Measurements from ENCODE around the gene BICD1.

Gene BICD1

DNA sequence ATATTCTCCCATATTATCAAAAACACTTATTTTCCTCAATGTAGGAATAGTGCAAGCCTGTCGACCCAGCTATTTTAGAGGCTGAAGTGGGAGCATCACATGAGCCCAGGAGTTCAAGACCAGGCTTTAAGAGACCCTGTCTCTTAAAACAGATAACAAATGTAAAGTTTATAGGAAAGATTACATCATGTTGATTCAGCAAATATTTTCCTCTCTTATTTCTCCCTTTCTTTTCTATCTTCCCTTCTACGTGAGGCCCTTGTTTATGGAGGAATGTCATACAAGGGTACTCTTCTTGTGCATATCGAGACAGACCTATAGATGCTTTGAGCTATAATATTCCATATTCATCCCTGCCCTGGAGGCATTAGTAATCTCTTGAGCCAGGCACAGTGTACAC lies 256.2 kb downstream of the BICD1 start:
- no peak for DNase-seq

DNA sequence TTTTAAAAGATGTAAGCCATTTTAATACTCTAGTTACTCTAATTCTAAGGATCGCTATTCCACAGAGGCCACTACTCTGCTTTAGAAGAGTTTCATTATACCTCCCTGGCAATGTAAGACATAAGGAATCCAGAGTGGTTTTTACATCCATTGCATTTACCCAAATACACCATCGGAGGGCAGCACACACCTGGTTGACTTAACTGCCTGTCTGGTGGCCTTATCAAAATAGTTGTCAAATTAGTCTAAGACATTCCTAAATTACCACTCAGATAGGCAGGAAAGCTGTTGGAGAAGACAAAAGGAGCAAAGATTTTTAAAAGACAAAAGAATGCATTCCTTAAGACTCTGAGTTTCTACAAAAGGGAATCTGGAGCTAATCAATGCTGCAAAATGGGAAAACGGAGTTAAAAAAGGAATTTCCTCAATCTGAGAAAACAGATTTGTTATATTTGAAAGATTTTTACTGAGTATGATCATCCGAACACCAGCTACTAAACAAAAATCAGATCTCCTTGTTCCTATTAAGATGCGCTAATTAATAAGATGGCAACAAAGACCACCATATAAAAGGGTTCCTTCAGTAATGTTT lies 258.9 kb downstream of the BICD1 start:
- DNase-seq = no peak

DNA sequence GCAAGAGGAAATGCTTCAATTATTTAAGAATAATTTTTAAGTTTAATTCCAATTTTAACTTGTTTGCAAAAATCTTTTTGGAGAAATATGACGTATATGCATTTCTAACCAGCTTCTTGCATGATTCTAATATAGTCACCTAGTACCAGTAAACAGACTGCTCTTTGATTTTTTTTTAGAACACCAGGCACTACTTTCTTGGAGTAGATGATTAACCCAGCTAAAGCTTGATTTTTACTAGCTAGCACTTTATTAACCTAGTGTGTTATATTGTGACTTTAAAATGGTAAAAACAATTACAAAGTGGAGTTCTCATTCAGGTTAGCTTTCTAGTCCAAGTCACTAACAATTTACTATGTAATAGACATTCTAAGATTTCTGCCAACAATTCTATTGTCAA lies 260.1 kb downstream of the BICD1 start:
- DNase-seq = no peak

DNA sequence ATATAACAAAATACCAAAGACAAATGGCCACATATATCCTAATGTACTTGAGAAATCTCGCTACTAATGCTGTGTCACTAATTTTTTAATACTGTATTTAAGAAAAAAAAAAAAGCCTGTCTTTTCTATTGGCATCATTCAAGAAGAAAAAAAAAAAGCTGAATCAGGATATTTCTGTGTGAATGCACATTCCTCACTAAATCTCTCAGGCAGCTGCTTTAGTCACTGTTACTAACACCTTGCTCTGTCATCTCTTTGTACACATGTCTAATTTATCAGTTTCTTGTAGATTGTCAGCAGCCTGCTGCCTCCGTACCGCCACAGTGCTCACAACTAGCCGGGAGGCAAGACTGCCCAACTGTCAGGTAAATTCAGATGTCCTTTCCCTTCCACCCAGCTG lies 260.7 kb downstream of the BICD1 start:
- DNase-seq = no peak

DNA sequence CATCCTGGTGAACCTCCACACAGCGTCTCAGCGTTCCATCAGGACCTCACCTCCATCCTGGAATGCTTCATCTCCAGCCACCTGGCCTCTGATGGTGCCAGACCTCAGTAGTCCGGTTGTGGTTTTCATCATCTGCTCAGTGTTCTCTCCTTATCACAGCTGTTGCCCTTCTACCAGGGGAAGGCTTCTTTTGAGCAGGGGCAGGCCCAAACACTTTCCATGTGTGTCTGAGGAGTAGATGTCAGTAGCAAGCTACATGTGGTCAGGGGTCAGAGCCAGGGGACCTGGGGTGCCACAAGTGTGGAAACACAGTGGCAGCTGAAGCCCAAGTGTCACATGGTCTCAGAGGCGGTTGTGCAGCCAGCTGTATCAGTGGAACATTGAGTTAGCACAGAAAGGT lies 262.6 kb downstream of the BICD1 start:
- DNase-seq = no peak

DNA sequence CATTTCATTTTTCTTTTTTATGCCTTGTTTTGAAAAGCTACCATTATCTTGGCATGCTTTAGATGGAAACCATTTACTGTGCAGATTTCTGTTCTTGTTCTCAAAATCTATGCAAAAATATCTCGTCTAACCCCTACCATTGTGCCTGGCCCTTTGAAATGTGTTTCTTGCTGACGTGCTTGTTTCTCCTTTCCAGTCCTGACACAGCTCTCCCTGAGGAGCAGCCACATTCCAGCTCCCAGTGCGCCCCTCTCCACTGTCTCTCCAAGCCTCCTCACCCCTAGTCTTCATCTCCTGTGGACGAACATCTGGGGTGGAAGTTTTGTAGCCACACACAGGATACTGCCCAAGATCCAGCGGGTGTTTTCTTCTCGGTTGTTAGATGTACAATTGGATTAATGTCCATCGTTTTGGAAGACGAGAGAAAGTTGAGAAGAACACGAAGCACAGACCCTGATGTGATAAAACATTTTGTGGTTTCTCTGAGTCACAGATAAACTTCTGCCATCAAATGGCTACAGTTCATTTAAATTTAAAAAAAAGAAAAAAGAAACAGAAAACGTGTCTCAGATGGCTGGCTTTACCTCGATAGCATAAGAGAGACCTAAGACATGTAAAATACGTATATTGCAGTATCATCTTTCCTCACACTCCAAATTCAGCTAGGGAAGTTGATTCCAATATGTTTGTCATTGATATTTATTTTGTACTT lies 270.9 kb downstream of the BICD1 start:
- no peak for DNase-seq

DNA sequence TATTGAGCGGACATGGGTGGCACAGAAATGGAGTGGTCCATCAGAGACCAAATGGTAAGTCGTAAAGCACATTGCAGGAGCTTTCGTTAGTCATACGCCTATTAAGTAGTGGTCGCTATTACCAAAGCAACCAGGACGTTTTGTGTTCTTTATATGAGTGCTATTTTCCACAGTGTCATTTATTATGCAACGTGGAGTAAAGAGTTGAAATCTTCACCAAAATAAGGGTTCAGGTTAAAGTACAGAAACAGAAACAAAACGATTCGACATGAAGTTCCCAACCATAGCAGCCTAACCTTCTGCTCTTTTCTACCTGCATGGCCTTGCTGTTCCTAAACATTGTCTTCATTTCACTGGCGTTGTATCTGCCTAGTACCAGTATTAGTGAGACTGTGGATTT lies 272.6 kb downstream of the BICD1 start:
- no peak for DNase-seq

DNA sequence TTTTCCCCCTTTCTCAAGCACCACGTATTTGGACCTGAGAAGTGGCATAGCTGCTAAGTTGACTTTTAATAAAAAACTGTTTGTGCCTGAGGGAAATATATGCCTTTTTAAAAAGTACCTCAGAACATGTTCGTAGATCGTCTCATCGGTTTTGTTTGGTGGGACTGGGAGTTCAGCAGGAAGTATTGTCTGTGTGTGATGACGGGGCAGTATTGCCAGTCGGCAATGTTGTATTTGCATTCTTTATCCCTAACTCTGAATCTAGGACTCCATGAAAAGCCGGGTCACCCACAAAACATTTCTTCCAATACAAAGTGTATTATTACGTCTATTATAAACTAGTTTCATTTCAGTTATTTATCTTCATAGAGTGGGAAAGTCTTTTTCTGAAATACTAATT lies 273.0 kb downstream of the BICD1 start:
- DNase-seq = no peak

DNA sequence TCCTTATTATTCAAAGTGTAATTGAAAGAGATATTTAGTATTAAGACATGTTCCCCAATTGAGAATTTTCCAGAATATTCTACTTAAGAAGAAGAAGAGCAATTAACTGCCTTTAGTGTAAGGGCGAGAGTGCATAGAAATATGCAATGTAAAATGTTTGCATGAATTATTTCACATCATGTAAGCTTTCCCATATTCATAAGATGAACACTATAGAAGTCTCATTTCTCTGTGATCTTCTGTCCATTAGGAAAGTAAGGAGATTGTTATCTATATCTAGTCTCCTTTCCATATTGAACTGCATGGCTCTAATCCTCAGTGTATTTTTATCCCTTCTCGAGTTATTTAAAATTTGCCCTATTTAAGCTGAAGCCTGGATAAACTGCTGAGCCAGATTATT lies 275.6 kb downstream of the BICD1 start:
- DNase-seq = no peak

DNA sequence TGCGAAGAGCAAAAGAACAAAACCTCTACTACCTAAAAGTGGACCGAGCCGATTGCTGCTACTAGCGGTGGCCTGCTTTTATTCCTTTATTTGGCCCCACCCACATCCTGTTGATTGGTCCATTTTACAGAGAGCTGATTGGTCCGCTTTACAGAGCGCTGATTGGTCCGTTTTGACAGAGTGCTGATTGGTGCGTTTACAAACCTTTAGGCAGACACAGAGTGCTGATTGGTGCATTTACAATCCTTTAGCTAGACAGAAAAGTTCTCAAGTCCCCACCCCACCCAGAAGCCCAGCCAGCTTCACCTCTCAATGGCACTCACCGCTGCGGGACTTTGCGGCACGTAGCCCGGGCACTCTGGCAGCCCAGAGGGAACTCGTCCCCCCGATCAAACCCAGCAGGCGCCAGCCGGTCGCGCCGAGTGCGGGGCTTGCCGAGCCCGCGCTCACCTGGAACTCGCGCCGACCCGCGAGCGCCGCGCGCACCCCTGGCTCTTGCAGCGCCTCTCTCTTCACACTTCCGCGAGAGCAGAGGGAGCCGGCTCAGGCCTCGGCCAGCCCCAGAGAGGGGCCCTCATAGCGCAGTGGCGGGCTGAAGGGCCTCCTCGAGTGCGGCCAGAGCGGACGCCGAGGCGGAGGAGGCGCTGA lies 284.0 kb downstream of the BICD1 start:
- DNase-seq = no peak

DNA sequence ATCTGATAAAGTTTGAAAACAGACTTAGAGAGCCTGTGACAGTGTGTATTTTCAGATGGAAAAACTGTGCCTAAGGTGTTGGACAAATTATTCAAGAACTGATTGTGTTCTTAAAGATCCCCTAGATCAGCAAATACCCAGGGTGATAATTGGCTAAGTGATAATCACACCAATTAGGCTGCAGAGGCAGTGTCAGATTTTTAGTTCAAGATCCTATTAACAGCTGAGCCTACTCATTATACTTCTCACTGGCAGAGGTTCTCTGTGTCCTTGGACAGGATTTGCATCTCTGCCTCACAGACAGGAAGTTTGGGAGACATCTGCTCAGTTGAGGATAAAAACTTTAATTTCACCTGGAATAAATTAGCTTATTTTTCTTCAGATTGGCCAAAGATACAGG lies 288.4 kb downstream of the BICD1 start:
- no peak for DNase-seq

DNA sequence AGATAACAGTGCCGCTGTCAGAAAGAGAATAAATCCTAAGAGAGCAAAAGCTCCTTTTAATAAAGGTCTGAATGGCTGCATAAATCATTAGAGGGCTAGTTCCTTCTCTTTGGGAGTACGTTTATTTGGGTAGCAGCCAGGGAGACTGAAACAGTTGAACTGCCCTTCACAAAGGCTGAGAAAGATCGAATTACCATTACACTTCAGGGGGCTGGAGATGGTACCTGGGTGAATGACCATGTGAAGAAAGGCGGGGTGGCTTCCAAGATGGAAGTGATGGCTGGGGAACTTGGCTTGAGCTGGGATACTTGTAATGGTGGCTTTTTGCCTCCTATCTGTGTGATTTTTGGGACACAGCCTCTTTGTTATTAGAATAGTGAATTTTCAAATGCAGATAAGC lies 291.0 kb downstream of the BICD1 start:
- DNase-seq = no peak

DNA sequence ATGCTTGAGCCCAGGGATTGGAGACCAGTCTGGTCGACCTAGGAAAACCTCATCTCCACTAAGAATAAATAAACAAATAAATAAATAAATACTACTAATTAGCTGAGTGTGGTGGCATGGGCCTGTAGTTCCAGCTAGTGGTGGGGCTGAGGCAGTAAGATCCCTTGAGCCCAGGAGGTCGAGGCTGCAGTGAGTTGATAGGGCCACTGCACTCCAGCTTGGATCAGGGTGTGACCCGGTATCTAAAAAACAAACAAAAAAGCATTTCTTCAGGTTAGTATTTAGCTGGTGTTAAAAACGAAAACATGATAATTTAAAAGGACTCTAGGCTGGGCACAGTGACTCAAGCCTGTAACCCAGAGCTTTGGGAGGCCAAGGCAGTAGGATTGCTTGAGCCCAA lies 291.5 kb downstream of the BICD1 start:
- DNase-seq = no peak

DNA sequence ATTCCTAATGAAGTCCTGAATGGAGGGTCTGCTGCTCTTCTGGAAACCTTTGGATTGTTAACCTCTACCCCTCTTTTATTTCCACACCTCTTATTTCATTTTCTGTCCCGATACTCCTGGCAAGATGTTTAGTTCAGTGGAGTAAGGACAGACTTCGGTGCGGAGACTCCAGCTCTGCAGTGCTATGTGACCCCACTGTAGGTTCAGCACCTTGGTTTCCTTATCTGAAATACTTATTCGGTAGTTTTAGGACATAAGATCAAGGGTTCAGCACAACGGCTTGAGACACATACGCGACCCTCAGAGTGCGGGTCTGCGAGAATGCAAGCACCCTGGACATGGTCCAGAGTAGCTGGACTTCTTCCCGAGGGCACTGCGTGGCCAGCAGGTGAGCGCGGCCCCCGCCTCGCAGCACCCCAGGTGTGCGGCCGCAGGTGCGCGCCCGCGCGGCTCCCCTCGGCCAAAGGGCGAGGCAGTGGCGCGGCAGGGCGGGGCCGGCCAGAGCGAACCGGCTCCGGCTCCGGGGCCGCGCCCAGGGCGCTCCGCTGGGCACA lies 292.2 kb downstream of the BICD1 start:
- DNase-seq = no peak

DNA sequence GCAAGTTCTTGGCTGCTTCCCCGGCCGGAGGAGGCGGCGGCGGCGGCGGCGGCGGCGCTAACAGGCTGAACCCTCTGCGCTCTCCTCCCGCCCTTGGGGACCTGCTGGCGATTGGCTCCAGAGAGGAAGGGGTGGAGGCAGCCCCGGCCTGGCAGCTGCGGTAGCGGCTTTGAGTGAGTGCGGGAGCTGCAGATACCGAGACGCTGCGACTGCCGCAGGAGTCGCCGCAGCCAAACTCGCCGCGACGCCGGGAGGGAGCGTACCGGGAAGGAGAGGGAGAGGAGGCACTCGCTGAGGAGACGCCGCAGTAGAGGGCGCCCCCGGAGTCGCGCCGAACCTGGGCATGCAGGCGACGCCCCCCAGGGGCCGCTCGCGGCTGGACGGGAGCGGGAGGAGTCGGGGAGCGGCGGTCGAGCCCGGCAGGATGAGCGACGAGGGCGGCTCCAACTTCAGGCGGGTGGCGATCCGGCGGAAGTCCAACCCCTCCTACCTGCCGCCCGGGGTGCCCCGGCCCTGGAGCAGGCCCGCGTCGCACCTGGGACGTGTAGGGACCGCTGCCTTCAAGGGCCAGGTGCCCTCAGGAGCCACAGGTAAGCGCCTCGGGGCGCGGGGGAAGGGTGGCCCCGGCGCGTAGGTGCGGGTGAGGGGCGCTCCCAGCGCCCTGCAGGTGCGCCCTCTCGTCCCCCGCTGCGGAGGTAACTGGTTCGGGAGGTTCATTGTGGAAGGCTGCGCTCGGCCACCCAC lies 292.9 kb downstream of the BICD1 start, which contains the start of gene FGD4:
Gene FGD4, plus strand, starts transcription at position 189 of the 744 bp plus-strand sequence.
- peak; percentile 13 for DNase-seq

DNA sequence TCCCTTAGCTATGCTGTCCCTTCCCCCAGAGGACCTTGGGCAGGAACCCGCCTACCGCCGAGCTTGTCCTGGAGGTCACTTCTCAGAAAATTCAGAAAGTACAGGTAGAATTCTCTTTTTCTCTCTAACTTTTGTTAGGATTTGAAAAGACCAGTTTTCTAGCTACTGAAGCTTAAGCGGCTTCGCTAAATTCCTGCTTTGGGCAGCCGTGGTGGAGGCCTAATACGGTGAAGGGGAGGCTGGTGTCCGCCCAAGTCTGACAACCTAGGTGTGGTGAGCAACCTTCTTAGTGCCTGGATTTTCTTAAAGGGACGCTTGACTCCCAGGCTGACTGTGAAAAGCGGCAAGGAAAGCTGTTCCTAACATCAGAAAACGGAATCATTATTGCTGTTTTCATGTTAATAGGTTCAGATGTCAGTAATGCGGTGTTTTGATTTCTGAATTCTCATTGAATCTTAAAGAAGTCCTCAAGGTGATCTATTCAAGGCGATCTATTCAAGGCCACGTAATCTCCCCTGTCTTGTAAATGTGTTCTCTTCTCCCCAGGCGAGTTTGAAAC lies 293.5 kb downstream of the BICD1 start:
- no peak for DNase-seq

DNA sequence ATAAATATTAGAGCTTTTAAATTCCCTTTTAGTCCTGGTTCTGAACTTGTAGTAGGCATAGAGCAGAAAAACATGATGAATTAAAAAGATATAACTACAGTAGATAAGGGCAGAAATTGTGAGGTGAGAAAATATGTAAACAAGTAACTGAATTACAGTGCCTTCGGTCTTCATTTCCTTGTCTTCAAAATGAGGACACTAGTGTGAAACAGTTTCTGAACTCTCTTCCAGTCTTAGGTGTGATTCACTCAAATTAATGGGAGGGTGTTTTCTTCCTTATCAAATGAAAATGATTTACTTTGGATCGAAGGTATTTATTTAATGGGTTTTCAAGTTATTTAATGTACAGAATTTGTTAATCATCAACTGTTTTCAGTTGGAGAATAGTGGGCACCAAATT lies 294.2 kb downstream of the BICD1 start:
- DNase-seq = no peak

DNA sequence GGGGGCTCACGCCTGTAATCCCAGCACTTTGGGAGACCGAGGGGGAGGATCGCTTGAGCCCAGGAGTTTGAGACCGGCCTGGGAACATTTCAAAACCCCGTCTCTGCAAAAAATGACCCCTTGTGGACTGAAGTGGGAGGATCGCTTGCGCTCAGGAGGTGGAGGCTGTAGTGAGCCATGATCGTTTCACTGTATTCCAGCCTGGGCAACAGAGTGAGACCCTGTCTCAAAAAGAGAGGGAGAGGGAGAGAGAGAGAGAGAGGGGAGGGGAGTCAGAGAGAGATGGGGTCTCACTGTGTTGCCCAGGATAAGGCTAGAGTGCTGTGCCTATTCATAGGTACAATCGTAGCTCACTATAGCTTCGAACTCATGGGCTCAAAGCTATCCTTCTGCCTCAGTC lies 295.5 kb downstream of the BICD1 start:
- no peak for DNase-seq

DNA sequence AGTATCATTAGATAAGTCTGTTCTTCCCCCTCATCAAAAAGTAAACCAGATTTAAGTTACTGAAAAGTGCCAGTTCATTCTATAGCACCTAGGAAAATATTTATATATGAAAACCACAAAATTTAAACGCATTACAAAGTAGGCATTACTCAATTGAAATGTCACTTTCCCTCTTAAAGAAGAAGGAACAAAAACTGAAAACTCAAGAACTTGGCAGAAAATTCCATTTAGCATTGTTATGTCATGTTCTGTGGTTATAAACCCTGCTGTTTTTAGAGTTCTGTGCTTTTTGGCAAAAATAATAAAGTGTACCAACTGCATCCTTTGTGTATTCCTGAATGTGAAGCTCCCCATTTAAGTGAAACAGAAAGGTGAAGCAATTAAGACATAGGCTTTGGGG lies 296.3 kb downstream of the BICD1 start:
- no peak for DNase-seq

DNA sequence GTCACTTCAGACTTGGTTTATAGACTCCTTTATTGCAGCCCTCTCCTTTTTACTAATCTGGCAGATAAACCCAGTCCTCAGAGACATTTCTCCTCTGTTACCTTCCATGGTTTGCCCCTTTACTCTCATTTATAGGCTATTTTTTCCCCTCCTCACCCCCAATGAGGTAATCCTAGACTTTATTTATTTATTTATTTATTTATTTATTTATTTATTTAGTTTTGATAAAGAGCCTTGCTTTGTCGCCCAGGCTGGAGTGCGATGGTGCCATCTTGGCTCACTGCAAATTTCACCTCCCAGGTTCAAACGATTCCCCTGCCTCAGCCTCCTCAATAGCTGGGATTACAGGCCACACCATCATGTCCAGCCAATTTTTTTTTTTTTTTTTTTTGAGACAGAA lies 301.1 kb downstream of the BICD1 start:
- no peak for DNase-seq

DNA sequence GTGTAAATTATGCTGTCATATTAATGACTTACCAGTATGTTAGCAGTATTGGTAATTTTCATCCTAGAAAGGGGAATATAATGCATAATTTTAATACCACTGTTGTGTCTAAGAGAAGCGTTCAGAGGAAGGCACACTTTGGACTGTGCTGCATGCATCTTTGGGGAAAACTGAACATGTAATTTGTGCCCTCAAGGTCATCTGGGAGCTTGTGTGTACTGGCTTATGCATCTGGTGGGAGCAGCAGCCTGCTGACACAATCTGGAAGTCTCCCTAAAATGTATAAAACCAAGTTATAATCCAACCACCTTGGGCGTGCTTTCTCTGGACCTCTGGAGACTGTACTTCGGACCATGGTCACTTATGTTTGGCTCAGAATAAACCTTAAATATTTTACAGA lies 306.8 kb downstream of the BICD1 start:
- no peak for DNase-seq

DNA sequence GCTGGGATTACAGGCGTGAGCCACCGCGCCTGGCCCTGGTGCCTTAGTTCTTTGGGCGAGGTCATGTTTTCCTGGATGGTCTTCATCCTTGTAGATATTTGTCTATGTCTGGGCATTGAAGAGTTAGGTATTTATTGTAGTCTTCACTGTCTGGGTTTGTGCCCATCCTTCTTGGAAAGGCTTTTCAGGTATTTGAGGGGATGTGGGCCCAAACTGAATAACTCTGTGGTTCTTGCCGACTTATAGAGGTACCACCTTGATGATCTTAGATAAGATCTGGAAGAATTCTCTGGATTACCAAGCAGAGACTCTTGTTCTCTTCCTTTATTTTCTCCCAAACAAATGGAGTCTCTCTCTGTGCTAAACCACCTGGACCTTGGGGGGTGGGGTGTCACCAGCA lies 311.6 kb downstream of the BICD1 start:
- no peak for DNase-seq

DNA sequence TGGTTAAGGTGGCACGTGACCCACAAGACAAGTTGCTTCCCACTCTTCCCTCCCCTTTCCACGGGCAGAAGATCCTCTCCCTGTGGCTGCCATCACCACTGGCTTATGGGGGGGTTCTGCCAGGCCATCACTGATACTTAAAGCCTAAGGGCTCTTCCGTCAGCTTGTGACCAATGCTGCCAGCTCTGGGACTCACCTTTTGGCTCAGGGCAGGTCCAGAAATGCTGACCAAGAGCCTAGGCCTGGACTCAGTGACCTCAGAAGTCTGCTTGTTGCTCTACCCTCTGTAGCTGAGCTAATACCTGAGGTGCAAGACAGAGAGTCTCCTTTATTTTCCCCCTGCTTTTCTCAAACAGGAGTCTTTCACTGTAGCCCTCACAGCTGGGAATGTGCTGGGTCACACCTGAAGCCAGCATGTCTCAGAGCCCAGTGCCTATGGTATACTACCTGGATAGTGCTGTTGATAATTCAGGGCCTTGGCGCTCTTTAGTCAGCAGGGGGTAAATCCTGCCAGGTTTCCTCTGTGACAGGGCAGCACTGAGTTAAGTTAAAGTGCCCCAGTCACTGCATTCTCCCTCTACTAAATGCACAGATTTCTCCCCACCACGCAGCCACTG lies 312.4 kb downstream of the BICD1 start:
- DNase-seq = no peak
